Midbrain (tissue), 1 donor: Measurements from ENCODE around the gene SEMA3B.
"Not testable (repeated sequence)": the region's sequence is repeated elsewhere in the genome, so short reads cannot be mapped to it uniquely, and the experiment has no call there.

Experiments used
- DNase-seq: peaks from one replicate; lab custom pipeline; 2025; lab: John Stamatoyannopoulos, UW

SEMA3B gene

GRCh38 chr3:50272911-50273688, 4.2 kb downstream of the SEMA3B start:
- DNase-seq, result peak; percentile 93

- DNase-seq, result no peak
Measured at GRCh38 chr3:50273689-50274065, 4.7 kb downstream of the SEMA3B start.

GRCh38 chr3:50274371-50275104, 5.6 kb downstream of the SEMA3B start:
- peak; percentile 57 for DNase-seq

- DNase-seq, result no peak
Measured at GRCh38 chr3:50275141-50275995, 6.4 kb downstream of the SEMA3B start.

GRCh38 chr3:50275996-50276761, 7.2 kb downstream of the SEMA3B start:
- no peak for DNase-seq

- DNase-seq, result no peak
Measured at GRCh38 chr3:50276762-50277101, 7.8 kb downstream of the SEMA3B start.

- peak; percentile 67 for DNase-seq
Measured at GRCh38 chr3:50278123-50278879, 9.4 kb downstream of the SEMA3B start.

GRCh38 chr3:50278880-50279224, 9.9 kb downstream of the SEMA3B start, which contains the start of gene LSMEM2:
LSMEM2 (plus strand) TSS chr3:50279087; CDS start chr3:50279114, 27 bp downstream.
- peak; percentile 49 for DNase-seq

- DNase-seq, result no peak
Measured at GRCh38 chr3:50279255-50280016, 10.5 kb downstream of the SEMA3B start.

- DNase-seq, result not testable (repeated sequence)
Measured at GRCh38 chr3:50284121-50284520, 15.2 kb downstream of the SEMA3B start.

- no peak for DNase-seq
Measured at GRCh38 chr3:50286322-50287227, 17.6 kb downstream of the SEMA3B start.

GRCh38 chr3:50287262-50287661, 18.3 kb downstream of the SEMA3B start:
- no peak for DNase-seq

GRCh38 chr3:50288387-50289007, 19.6 kb downstream of the SEMA3B start:
- DNase-seq, result no peak

GRCh38 chr3:50289130-50289529, 20.2 kb downstream of the SEMA3B start:
- DNase-seq, result no peak

GRCh38 chr3:50290161-50290641, 21.3 kb downstream of the SEMA3B start:
- DNase-seq, result no peak

GRCh38 chr3:50292159-50293078, 23.5 kb downstream of the SEMA3B start, which contains the start of gene IFRD2:
IFRD2 (minus strand) TSS chr3:50292429; CDS start chr3:50292274, 155 bp downstream.
- peak; percentile 99 for DNase-seq

- no peak for DNase-seq
Measured at GRCh38 chr3:50293079-50293801, 24.3 kb downstream of the SEMA3B start.
